Dermis blood vessel endothelial cell (primary cell): ENCODE results near the gene SPARCL1. TPM values are rescaled to one million over a fixed set of nuclear protein-coding genes. Genes with fewer than 3 reads are reported as not detected.
A peak's percentile ranks its signal among the peaks of the same experiment; 100 is the strongest.
"Not testable (repeated sequence)": the region's sequence is repeated elsewhere in the genome, so short reads cannot be mapped to it uniquely, and the experiment has no call there.

Experiments used
- DNase-seq: peaks from one replicate; pipeline ENCODE4 v3.0.0; 2010
- total RNA-seq: library from RNA; depleted of rRNA; stranded (reverse); fragments of >200 nt; gene quantifications from 2 replicates; pipeline ENCODE4 v1.2.3, GENCODE V29; 2014

SPARCL1 gene
- total RNA-seq, 1 donor from 2014 or later = 779 TPM

DNA sequence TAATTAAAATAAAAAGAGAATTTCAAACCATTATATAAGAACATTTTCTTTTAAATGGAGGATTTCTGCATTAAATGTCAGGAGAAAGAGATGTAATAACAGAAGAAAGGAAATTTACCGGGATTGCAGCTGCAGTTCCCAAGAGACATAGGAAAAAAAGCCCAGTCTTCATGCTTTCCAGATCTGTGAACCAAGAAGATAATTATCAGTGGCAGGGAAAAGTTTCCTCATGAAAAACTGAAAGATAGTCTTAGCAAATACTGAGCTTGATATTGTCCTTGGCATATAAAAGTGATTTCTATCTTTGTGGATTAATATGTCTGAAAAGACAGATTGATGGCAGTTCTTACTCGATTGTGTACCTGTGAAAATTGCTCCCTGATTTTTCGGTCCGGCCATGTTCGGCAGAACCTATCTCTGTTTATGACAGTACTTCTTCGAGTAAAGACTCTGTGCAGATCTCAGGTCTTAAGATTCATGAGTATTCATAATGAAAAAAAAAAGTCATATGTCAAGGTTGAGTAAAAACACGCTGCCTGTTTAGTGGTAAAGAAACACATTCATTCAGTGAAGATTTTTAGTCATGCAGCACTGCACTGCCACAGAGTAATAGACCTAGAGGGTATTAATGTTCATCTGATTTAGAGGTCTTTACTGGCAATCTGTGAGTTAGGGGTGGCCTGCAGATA lies 29.6 kb downstream of the SPARCL1 start:
- no peak for DNase-seq

DNA sequence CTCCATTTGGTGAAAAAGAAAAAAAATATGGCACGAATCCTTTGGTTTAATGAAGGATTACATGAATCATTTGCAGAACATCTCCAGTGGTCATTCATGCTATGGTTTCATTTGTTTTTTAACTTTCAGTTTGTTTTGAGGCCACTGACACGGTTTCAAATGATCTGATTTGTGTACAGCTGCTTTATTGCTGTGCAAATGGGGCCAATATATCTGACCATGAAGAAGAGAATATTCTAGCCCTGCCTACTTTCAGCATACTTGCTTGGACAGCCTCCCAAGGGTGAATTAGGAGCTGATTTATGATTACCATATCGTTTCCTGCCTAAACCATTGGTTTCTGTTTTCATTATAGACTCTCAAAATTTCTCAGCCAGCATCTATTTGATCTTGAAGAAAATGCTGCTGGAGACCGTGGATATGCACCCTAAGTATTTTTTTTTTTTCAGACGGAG lies 30.7 kb downstream of the SPARCL1 start:
- DNase-seq = no peak

DNA sequence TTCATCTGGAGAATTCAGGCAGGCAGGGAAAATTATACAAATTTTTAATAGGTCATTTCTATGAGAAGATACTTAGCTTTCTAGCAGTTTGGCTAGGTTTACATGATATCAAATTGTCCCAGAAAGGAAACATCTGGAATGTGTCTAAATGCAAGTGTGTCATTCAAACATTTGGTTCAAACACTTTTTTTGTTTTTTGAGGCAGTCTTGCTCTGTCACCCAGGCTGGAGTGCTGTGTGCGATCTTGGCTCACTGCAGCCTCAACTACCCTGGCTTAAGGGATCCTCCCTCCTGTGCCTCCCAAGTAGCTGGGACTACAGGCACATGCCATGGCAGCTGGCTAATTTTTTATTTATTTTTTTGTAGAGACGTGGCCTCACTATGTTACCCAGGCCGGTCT lies 31.6 kb downstream of the SPARCL1 start:
- no peak for DNase-seq

DNA sequence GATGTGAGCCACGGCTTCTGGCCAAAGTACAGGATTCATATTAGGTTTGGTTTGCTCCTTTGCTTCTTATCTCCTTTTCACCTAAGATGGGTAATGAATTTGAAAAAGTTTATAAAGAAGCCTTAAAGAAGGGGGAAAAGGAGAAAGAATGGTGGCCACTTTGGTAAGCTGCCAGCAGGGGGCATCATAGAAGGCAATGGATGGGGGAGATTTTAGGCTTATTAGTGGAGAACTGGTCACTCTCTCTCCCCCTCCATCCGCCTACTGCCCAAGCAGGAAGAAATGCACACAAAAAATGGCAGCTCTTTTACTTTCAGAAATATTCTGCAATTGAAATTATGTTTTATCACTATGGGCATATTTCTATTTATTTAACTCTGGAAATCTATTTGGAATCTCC lies 32.0 kb downstream of the SPARCL1 start:
- no peak for DNase-seq

DNA sequence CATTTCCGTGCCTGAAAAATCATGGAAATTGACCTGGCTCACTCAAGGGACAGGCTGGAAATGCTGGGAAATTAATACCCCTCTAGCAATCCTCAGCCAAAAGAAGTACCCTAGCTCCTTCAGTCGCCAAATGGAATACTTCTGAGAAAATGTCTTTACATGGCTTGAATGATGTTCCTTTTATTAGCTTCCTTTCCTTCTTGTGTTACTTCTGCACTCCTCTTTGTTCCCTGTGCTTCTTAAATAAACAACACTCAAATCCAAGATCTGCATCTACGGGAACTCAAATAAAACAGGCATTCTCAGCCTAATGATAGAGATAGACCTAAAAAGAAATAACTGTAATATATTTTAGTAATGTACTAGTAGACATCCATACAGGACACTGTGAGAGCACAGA lies 36.1 kb downstream of the SPARCL1 start:
- peak; percentile 8 for DNase-seq

DNA sequence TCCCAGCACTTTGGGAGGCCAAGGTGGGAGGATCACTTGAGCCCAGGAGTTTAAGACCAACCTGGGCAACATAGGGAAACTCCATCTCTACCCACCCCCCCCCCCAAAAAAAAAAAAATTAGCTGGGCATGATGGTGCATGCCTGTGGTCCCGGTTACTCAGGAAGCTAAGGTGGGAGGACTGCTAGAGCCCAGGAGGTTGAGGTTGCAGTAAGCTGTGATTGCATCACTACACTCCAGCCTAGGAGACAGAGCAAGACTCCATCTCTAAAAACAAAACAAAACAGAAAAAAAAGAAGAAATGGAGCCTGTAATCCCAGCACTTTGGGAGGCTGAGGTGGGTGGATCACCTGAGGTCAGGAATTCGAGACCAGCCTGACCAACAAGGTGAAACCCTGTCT lies 37.3 kb downstream of the SPARCL1 start:
- DNase-seq = not testable (repeated sequence)

DNA sequence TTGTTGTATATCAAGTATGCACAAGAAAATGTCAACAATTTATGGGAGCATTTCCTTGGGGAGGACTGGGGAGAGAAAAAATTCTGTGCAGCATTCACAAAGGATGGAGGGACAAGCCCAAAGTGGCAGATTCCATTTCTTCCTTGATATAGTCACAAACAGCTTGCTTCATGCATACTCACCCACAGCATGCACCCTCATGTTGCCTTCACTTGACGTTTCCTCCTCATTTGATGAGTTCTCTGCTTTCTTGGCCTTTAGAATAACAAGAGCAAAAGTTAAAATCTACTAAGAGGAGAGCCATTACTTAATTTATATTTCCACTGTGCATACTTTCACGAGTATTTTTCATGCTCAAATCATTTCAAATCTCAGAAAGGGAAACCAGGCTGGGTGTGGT lies 37.7 kb downstream of the SPARCL1 start:
- no peak for DNase-seq

DNA sequence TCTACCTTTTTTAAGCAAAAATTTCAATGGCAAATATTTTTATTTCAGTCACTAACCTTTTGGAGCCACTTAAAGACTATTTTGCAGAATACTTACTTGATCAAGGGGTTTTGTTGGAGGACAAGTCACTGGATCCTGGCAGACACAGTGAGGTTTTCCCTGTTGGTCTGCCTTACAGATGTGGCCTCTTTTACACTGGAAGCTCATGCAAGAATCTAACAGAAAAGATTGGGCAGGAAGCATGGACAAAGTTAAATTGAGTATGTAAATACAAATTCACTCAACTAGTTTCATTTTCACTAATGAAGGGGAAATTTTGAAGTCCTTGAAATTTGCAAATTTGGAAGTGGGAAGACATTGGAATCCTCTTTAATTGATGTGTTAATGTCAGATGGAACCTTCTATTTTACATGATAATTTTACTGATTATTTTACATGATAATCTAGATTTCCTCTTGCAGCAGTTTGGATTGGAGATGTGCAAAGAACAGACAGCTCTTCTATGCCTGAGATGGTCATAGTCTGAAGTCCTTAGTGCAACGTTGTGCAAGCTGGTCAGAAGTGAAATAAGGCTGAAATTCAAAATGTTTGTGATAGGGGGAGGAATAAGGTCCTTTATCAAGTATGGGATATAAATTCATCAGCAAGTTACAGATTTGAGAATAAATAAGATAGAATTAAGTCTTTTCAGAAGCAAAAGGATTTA lies 38.4 kb downstream of the SPARCL1 start:
- no peak for DNase-seq

DNA sequence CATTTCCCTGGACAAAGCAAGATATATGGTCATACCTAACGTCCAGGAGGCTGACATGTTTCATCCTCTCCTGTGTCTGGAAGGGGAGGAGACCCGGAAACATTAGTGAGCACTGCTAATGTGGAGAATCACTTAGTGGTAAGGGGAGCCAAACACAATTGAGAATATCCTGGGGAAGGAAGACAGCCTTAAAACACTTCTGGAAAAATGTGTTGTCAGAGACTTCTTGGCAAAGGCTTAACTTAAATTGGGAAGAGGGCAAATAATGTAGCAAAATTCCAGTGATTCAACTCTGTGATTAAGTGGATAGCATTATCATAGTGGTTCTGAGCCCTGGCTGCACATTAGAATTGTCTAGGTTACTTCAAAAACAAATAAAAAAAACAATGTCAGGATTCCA lies 39.5 kb downstream of the SPARCL1 start:
- peak; percentile 89 for DNase-seq

DNA sequence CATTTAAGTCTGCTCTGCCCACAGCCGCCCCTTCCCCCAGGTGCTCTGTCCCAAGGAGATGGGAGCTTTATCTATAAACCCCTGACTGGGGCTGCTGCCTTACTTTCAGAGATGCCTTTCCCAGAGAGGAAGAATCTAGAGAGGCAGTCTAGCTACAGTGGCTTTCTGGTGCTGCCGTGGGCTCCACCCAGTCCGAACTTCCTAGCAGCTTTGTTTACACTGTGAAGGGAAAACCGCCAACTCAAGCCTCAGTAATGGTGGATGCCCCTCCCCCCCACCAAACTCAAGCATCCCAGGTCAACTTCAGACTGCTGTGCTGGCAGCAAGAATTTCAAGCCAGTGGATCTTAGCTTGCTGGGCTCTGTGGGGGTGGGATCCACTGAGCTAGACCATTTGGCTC lies 40.5 kb downstream of the SPARCL1 start:
- not testable (repeated sequence) for DNase-seq

DNA sequence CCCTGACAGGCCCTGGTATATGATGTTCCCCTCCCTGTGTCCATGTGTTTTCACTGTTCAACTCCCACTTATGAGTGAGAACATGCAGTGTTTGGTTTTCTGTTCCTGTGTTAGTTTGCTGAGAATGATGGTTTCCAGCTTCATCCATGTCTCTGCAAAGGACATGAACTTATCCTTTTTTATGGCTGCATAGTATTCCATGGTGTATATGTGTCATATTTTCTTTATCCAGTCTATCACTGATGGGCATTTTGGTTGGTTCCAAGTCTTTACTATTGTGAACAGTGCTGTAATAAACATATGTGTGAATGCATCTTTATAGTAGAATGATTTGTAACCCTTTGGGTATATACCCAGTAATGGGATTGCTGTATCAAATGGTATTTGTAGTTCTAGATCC lies 45.9 kb downstream of the SPARCL1 start:
- not testable (repeated sequence) for DNase-seq

DNA sequence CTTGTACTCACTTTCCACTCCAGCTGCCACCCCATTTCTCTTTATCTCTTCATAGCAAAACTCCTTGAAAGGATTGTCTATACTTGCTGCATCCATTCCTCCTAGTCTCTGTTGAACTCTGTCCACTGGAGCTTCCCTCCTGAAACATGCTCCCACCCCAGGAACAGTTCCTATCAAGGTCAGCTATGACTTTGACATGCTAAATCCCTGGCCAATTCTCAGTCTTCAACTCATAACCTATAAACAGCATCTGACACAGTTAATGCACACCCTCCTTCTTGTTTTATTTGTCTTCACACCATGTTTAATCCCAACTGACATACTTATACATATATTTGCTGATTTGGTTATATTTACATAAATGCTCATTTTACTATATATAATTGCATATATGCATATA lies 47.8 kb downstream of the SPARCL1 start:
- DNase-seq = no peak

DNA sequence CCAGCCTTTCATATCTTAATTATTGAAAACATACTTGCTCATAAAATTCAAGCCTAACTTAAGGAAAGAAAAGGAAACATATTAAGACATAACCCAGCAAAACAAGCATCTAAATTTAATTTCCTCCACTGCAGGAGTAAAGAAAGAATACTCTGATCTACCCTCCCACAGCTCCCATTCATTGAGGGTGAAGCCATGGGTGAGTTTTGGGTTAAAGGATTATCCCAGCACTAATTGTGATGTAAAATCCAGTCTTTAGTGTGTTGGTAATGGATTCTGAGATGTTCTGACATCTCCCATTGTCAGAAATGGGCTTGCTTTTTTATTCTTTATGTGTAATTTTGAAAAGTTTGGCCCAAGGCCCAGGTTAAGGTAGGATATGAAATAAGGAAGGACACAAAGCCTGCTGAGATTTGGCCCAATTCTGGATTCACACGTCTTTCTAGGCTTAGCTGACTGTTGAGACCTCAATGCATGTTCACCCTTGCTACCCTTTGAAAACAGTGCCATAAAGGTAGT lies 50.4 kb downstream of the SPARCL1 start:
- DNase-seq = no peak

DNA sequence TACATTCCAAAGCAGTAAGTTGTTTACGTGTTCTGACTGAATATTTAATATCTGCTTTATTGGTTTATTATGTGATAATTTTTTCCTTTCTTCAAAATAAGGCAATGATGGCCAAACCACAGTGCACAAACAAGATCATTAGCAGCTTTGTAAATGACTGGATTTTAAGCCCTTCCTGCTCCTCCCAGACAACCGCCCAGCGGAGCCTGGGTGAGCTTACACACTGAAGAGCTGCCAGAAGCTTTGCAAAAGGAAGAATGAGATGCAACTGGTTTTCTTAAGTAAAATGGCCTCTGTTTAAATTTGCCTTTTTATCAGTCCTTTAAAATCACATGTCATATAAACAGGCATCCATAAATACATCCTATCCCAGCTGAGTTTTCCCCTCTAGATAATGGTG lies 52.2 kb downstream of the SPARCL1 start:
- DNase-seq = no peak

DNA sequence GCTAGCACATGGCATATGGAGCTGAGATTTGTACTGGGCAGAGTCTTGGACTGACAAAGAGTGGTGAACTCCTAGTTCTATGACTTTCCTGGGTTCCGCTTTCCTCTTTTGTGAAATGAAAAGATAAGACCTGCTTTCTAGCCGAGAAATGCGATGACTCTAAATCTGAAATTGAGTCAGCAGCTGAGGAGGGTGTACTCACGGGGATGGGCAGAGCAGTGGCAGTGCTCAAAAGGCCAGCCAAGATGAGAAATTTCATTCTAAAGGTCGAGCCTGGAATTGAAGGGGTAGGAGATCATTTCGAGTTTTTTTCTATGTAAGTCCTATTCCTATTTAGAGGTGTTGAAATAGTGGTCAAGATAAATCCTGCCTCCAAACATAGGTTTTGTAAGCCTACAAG lies 59.8 kb downstream of the SPARCL1 start:
- DNase-seq = no peak

DNA sequence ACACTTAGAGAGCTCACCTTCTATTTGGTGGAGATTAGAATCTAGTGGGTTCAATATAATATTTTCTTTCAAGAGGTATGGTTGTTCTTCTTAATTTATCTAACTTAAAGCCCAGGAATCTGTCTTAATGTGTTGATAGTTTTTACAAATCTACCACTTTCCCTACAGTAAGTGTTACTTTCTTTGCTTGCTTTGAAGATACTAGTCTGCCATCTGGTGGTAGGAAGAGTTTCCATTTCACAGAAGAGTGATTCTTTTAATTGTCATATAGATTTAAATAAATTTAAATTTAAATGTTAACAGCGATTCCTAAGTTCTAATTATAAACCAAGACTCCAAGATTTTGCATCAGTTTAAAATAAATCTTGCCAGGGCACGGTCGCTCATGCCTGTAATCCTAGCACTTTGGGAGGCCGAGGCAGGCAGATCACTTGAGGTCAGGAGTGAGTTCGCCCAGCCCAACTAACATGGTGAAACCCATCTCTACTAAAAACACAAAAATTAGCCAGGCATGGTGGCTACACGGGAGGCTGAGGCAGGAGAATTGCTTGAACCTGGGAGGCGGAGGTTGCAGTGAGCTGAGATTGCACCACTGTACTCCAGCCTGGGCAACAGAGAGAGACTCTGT lies 63.3 kb downstream of the SPARCL1 start:
- peak; percentile 74 for DNase-seq

DNA sequence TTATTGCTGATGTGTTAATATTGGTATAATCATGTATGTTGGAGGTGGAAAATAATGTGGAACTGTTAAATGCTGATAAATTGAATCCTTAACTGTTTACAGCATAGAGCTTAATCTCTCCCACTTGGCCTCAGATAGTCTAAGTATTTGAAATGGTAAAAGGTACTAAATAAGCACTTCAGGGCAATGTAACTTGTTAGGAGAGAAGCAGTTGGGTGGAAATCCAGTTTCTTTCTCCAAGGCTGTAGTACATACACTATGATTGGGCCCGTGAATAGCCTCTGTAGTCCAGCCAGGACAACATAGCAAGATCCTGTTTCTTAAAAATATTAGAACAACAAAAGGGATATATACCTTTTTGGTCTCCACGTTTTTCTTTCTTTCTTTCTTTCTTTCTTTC lies 67.1 kb downstream of the SPARCL1 start:
- DNase-seq = no peak

DNA sequence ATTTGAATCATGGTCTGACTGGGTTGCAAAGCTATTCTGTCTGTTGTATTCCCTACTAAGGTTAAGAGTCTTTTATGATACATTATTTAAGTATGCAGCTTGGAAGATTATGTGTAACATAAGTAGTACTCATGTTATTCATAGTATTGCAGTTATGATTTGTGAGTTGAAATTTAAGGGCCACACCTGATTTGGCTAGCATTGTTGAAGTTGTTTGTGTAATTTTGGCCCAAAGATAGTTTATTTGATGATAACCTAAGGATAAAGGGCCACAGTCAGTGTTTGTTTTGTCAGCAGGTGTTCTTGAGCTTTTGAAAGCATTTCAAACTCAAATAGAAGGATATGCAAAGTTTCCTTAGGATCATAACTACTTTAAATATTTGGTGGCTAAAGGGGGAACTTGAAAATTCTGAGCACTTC lies 67.9 kb downstream of the SPARCL1 start:
- no peak for DNase-seq

DNA sequence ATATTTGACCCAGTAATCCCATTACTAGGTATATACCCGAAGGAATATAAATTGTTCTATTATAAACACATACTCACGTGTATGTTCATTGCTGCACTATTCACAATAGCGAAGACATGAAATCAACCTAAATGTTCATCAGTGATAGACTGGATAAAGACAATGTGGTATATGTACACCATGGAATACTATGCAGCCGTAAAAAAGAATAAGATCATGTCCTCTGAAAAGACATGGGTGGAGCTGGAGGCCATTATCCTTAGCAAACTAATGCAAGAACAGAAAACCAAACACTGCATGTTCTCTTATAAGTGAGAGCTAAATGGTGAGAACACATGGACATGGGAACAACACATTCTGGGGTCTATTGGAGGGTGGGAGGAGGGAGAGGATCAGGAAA lies 70.3 kb downstream of the SPARCL1 start:
- DNase-seq = no peak

DNA sequence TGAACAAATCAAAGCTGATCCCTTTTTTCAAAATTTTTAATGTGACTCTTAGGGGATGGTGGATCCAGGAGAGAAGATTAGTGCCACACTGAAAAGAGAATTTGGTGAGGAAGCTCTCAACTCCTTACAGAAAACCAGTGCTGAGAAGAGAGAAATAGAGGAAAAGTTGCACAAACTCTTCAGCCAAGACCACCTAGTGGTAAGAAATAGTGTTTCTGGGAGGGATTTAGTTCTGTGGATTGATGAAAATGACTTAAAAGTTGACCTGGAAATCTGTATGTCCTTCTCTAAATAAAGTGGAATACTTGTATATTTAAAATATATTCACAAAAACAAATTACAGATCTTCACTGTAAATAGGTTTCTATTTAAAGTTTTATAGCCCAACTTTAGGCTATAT lies 77.6 kb downstream of the SPARCL1 start:
- no peak for DNase-seq

DNA sequence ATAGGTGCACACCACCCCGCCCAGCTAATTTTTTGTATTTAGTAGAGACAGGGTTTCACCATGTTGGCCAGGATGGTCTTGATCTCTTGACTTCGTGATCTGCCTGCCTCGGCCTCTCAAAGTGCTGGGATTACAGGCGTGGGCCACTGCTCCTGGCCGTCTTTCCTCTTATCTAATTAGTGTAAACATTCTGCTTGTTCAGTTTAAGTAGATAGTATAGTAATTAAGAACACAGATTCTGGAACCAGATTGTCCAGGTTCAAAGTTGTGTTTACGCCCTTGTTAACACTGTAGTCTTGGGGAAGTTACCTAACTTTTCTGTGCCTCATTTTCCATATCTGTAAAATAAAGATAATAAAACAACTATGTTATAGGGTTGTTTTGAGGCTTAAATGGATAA lies 82.8 kb downstream of the SPARCL1 start:
- DNase-seq = not testable (repeated sequence)

DNA sequence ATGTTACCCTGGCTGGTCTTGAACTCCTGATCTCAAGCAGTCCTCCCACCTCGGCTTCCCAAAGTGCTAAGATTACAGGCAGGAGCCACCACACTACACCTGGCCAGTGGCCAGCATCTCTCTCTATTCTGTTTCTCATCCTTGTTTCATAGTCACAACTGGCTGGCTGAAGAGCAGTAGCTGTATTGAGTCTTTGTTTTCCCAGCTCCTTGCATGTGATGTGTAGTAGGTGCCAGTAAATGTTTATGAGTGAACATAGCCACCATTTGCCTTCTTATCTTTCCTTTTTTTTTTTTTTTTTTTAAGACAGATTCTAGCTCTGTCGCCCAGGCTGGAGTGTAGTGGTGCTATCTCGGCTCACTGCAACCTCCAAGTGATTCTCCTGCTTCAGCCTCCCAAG lies 83.2 kb downstream of the SPARCL1 start:
- DNase-seq = no peak

DNA sequence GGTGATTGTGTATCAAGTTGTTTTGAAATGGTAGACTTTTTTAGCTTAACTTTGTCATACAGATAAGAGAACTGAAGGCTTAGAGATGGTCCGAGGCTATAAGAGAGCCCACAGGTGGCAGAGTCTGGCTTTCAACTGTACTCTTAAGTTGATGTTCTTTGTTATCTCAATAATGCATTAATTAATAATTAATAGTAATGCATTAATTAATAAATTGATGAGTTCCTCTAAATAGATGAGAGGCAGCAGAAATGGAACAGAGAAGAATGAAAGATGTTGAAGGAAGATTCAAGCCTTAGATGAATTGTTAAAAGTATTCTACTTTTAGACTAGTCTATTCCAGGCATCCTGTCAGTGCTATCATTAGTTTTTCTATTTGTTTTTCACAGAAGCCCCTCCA lies 84.4 kb downstream of the SPARCL1 start:
- no peak for DNase-seq

DNA sequence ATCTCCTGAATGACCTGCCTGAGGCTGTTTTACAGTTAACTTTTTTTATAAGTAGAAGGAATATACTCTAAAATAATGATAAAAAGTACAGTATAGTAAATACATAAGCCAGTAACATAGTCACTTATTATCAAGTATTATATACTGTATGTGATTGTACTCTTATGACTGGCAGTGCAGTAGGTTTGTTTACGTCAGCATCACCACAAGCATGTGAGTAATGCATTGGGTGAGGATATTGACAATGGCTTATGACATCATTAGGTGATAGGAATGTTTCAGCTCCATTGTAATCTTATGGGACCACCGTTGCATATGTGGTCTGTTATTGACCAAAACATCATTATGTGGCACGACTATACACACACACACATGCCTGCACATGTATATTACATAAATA lies 86.3 kb downstream of the SPARCL1 start:
- no peak for DNase-seq
